GM21423 (cell line): ENCODE data around the gene RAD51B.
"Not testable (repeated sequence)": the region's sequence is repeated elsewhere in the genome, so short reads cannot be mapped to it uniquely, and the experiment has no call there.

Experiments
- ATAC-seq: cut with Tn5 transposase; IDR thresholded peaks from one replicate; pipeline ENCODE4 v1.9.1; 2021; ENCODE audit warnings: mild to moderate bottlenecking, moderate library complexity; ENCODE audit not compliant: unreplicated experiment

Gene RAD51B

GRCh38 chr14:68413509-68413908 lies 593.9 kb downstream of the RAD51B start:
- ATAC-seq, result no peak

- no peak for ATAC-seq
Measured at GRCh38 chr14:68414121-68414520, 594.5 kb downstream of the RAD51B start.

DNA sequence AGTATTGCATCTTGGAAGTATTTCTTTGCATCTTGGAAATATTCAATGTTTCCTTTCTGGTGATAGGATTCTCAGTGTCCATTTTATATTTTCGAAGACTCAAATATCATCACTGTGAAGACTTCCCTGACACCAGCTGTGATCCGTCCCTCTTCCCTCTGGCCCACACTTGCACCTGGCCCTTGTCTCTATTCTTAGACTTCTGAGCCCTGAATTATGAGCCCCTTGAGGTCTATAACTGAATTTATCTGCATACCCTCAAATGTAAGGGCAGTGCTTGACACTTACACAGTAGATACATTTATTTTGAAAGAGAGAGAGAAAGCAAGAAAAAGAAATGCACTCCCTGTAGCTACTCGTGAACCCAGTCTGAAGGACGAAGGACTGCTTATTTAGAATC lies 596.6 kb downstream of the RAD51B start:
- ATAC-seq, result no peak

DNA sequence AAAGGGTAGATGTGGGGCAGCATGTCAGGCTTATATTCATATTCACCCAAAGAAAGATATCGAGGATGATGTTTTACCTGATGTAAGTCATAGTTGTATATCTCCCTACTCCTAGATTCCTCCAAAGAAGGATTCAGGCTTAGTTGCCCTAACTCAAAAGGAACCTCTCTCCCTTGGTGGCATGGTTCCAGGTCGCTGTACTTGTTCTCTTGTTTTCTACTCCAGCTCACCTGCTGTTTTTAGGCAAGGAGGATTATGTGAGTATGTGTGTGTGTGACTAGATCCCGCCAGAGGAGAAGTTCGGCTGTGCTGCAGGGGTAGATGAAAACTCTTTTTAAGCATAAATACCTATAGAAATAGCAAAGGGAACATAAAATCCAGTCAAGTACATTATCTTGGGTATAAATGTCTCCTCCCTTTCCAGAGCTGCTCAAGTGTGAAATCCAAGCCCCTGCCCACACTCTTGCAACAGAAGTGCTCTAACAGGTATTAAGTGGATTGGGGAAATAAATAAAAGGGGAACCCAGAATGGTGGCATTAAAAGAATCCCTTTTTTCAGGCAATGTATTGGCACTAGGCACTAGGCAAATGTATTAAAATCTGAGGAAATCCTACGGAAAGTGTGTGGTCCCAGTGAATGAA lies 597.6 kb downstream of the RAD51B start:
- ATAC-seq, result no peak

DNA sequence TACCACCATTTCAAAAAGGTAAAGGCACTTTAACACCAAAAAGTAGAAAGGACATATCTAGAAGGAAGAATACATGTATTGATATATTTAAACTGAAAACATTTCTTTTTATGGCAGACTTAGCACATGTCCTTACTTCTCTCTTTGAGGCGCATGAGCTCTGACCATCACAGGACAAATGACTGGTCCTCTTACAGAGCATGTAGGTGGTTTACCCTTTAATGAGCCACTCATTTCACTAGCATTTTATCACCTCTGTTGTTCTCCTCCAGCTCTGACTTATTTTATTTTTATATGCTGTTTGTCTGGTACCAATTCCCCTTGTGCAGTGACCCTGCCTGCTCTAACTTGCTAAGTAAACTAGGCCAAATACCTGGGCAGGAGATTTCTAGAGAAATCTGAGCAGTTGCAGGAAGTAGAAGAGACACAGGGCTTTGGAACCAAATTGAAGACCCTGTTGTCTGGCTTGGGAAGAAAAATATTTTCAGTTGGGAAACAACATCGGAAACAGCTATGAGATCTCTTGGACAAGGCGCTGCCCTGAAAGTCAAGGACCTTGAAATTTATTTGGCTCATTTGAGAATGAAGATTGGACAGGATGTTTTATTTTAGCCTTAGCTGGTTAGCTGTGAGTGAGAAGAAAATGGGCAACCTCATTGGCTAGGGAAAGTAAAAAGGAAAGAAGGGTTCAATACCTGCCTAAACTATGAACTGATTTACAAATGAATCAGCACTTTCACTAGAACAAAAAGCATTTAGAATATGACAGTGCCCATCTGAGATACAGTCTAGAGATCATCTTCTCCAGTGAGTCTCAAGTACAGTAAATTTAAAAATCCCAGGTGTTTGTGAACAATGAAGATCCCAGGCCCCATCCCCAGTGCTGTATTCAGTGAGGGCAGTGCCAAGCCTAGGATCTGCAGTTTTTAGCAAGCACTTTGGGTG lies 598.9 kb downstream of the RAD51B start:
- no peak for ATAC-seq

DNA sequence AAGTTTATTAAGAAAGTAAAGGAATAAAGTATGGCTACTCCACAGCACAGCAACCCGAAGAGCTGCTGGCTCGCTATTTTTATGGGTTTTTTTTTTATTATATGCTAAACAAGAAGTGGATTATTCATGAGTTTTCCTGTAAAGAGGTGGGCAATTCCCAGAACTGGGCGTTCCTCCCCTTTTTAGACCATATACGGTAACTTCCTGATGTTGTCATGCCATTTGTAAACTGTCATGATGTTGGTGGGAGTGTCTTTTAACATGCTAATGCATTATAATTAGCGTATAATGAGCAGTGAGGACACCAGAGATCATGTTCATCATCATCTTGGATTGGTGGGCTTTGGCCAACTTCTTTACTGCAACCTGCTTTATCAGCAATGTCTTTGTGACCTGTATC lies 600.8 kb downstream of the RAD51B start:
- no peak for ATAC-seq

DNA sequence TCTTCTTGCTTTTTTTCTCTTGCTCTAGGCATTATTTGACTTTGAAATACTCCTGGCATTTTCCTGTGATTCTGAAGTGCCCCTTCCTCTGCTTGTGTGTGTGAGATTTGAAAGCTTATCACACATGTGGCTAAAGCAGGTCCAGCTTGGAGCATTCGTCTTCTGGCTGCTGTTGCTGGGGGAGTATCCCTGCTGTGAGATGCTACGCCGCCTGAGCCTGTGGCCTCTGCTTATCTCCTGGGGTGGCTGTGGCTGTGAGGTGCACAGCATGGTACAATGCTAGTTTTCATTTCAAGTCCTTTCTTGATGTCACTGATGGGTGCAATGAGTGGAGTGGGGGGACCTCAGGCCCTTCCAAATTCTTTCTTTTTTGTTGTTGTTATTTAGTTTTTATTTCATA lies 601.5 kb downstream of the RAD51B start:
- no peak for ATAC-seq

DNA sequence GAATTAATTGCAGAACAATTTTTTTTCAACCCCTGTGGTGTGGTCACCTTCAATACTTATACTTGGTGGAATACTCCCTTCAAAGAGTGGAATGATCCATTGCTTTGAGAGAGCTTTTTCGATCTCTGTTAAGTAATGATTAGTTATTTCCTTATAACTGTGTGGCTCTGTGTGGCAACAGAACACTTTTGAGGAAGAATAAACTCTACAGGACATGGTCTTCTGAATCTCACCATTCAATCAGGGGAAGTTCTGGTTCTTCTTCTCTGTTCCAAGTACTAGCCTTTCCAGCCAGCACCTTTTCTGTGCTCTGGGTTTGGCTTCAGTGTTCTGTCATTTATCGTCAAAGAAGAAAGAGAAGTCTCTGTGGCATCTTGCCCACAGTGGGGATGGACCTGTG lies 604.1 kb downstream of the RAD51B start:
- ATAC-seq, result no peak

GRCh38 chr14:68424443-68425172 lies 605.0 kb downstream of the RAD51B start:
- ATAC-seq, result no peak

DNA sequence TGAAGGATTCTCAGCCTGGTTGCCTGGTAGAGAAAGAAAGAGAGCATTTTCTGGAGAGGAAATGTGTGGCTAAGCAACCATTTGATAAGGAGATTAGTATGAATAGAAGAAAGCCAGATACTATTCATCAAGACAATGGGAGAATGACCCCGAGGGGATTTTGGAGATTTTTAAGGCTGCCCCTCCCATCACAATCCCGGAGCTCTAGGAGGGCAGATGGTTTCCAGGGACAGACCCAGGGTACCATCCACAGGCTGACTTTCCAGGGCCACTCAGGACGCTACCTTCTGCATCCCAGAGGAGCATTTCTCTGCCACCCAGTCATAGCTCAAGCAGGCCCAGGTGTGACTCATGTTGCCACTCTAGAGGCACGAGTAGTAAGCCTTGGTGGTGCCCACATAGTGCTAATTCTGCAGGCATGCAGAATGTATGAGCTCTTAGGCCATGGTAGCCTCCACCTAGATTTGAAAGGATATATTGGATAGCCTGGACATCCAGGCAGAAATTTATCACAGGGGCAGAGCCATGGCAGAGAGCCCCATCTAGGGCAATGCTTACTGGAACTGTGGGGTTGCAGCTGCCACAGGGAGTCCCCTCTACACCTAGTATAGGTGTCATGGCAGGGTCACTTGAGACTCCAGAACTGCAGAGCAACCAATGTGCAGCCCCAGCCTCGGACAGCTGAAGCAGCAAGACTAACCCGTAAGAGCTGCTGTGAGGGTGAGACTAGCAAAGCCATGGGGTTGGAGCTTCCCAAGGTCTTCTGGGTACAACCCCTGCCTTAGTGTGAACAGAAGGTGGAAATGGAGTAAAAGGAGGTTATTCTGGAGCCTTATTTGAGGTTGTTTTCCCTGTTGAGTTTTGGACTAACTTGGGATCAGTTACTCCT lies 607.3 kb downstream of the RAD51B start:
- no peak for ATAC-seq

- no peak for ATAC-seq
Measured at GRCh38 chr14:68427550-68427890, 607.9 kb downstream of the RAD51B start.

DNA sequence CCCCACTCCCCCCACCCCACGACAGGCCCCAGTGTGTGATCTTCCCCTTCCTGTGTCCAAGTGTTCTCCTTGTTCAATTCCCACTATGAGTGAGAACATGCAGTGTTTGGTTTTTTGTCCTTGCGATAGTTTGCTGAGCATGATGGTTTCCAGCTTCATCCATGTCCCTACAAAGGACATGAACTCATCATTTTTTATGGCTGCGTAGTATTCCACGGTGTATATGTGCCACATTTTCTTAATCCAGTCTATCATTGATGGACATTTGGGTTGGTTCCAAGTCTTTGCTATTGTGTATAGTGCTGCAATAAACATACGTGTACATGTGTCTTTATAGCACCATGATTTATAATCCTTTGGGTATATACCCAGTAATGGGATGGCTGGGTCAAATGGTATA lies 609.3 kb downstream of the RAD51B start:
- ATAC-seq, result not testable (repeated sequence)

- not testable (repeated sequence) for ATAC-seq
Measured at GRCh38 chr14:68434173-68434572, 614.6 kb downstream of the RAD51B start.

DNA sequence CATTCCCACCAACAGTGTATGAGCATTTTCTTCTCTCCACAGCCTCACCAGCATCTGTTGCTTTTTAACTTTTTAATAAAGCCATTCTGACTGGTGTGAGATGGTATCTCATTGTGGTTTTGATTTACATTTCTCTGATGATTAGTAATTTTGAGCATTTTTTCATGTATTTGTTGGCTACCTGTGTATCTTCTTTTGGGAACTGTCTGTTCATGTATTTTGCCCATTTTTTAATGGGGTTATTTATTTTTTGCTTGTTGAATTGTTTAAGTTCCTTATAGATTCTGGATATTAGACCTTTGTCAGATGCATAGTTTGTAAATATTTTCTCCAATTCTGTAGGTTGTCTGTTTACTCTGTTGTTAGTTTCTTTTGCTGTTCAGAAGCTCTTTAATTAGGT lies 616.1 kb downstream of the RAD51B start:
- not testable (repeated sequence) for ATAC-seq

DNA sequence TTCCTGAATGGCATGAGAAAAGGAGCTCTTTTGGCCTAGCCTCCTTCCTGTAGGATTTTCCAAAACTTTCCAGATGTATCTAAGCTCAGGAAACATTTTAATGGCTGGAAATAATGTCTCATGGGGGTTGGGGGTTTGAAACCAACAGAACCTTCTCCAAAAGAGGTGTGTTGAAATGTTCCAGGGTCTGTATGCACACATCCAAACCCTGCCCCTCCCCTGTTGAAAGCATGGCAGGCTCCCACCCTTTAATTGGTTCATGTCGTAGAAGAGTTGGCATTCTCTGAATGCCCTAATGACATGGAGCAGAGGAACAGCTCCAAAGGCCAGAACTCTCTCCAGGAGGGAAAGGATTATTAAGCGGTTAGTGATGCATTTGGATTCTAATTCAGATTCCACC lies 620.1 kb downstream of the RAD51B start:
- ATAC-seq, result no peak

GRCh38 chr14:68440820-68441219 lies 621.2 kb downstream of the RAD51B start:
- no peak for ATAC-seq

GRCh38 chr14:68441542-68441941 lies 622.0 kb downstream of the RAD51B start:
- ATAC-seq, result no peak

DNA sequence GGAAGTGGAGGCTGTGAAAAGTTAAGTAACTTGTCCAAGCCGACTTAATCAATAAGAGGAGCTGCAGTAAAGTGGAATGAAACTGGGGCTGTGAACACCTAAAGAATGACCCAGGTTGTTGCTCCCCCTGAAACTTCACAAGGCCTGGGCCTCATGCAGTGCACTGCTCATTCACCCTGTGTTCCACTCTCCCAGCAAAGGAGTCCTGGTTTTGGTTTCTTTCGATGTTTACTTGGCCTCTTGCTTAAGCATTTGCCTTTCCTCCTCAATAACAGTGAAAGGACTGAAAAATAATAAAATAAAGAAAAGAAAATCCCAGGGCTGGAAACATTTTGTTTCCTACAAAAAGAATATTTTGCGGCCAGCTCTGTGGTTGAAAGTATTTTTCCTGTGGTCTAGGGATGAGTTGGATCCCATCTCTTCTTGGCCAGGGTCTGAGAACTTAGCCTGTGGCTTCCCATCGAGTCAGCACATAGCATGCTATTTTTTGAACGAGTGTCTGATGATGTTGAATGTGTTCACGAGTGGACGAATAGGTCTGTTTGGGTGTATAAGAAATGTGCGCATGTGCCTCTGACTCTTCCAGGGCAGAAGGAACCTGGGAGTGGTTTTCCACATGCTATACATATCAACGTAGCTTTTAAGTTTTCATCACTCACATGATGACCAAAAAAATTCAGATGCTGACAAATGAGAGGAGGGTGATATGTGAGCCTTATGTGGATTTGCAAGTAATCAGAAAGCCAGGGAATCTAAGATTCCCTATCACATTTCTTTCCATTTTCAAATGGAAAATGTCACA lies 623.5 kb downstream of the RAD51B start:
- no peak for ATAC-seq

GRCh38 chr14:68444449-68445168 lies 625.0 kb downstream of the RAD51B start:
- no peak for ATAC-seq
